Stimulated activated CD4-positive, alpha-beta T cell treated with anti-CD3 and anti-CD28 coated beads, Interleukin-4, amount 100 ng/mL, for 24 hours (primary cell): ENCODE results near the gene RSL24D1.
A peak's percentile ranks its signal among the peaks of the same experiment; 100 is the strongest.

Experiments used
- DNase-seq: peaks from one replicate; pipeline ENCODE4 v3.0.0-alpha.2; 2020

The RSL24D1 gene

DNA sequence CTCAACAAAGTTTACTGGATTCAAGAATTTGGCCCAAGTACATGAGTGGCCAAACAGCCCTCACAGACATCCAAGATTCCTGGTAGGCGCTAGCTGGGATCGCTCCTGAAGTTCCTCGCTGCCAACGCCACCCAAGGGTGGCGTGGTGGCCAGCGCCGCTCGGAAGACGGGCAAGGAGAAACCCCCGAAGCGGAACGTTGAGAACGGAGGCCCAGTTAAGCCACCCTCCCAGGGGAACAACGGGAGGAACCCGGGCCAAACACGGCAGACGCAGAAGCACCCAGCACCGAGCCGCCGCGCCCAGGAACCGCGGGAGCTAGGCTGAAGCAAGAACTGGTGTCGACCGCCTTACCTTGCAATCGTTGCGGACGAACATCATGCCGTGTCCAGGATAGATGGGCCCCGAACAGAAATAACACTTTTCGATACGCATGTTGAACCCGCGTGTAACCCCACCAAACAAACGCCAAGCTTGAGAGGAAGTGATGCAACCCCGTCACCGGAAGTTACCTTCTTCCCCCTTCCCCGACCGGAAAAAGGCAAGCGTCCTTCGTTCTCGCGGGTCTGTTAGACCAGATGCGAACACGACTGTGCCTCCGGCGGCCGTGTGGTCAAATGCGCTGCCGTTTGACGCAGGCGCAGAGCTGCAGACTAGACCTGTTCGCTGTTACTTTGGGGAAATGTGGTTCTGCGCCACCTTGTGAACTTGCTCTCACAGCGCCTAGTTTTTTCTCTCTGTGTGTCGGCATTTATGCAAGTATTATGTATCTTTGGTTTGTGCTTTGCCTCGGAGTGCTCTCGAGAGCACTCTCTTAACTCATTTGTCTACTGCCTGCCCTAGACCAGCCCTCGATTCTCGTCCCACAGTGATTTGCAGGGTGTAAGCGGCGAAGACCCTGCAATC is at the start of gene RSL24D1:
Gene RSL24D1 (minus strand): TSS at position 484 of the 904 bp plus-strand sequence. CDS start 51 bp downstream, at position 433.
- peak; percentile 97 for DNase-seq

DNA sequence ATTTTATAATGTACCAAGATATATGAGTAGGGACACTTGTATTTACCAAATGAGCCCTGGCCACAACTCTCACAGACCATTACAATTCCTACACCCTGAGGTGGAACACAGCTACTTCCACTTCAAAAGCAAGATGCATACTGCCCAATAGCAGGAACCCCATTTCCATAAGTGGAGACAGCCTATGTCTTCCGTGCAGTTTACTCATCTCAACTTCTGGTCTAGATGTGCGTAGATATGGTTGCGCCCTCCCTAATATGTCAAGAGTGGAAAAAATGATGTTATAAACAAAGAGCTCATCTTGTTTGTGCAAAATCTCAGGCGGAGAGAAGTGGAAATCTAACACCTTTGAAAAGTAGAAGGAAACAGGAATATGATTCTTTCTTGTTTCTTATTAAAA is 48.3 kb upstream of the RSL24D1 start:
- DNase-seq: peak; percentile 15

DNA sequence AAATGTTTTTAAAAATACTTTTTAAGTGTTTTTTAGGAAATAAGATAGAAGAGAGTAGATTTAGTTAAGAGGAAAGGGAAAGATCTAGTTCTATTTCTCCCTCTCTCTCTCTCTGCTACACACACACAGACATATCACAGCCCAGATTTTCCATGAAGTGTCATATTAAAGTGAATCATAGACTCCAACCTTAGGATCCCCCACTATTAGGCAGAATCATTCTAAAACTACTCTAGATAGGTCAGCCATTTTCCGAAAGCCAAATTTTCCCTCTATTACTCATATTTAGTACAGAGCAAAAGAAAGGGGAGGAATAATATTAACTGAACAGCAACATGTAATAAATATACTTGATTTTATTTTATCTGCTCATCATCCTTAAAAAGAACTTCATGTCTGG is 45.1 kb upstream of the RSL24D1 start:
- no peak for DNase-seq

GRCh38 chr15:55241186-55241585 is 44.4 kb upstream of the RSL24D1 start:
- DNase-seq: no peak

DNA sequence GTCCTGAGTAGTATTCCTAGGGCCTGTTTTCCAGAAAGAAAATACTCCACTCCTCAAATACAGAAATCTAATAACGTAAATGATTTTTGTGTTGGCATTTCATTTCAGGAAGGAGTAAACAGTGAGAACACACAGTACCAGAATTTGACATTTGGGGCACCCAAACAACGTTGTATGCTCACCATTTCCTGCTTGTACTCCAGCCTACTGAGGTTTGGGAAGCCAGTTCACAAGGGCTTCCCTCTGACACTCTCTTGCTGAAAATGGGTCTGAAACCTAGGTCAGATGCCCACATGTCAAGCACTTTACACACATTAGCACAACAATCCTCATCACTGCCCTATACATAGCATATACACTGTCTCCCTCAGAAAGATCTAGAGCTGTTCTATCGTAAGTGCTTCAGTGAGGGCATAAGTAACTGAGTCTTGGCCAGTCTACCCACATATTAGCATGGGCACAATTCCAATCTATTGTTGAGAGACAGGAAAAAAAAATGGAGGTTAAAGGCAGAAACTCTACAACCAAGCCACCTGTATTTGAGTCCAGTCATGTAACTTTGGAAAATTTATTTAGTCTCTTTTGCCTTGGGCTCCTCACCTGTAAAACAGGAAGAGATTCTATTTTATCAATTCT is 43.5 kb upstream of the RSL24D1 start:
- no peak for DNase-seq

GRCh38 chr15:55239440-55240124 is 42.8 kb upstream of the RSL24D1 start:
- no peak for DNase-seq

DNA sequence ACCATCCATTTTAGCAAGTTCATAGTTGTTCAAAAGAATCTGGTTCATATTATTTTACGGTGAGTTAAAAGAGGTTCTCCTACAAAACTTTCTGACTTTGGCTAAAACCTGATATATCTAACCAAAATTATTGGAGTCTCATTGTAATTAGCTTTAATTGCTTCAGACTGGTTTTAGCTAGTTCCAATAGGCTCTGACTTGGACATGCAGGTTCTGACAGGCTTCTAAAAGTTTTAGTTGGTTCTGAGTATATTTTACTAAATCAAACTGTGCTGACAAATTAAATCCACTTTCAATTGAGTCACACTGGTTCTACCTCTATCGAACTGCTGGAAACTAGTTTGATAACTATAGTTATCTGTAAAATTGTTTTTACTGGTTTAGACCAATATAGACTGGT is 42.1 kb upstream of the RSL24D1 start:
- no peak for DNase-seq

GRCh38 chr15:55237219-55238130 is 40.7 kb upstream of the RSL24D1 start:
- peak; percentile 33 for DNase-seq

- no peak for DNase-seq
Observed at GRCh38 chr15:55235546-55236036, 38.9 kb upstream of the RSL24D1 start.

DNA sequence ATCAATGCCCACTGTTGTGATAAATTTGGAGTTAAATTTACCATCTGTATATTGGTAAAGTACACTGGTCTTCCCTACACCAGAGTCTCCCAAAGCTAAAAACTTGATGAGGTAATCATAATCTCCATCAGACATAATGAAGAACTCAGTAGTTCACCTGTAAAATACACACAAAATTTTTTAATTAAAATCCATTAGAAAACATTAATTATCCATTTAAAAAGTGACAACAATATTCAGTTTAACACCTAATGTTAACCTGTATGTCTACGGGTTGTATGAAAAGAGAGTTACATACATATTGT is 38.0 kb upstream of the RSL24D1 start:
- DNase-seq: no peak

GRCh38 chr15:55234104-55234799 is 37.5 kb upstream of the RSL24D1 start:
- no peak for DNase-seq

- no peak for DNase-seq
Observed at GRCh38 chr15:55231455-55231854, 34.7 kb upstream of the RSL24D1 start.

- DNase-seq: no peak
Observed at GRCh38 chr15:55230953-55231352, 34.2 kb upstream of the RSL24D1 start.

DNA sequence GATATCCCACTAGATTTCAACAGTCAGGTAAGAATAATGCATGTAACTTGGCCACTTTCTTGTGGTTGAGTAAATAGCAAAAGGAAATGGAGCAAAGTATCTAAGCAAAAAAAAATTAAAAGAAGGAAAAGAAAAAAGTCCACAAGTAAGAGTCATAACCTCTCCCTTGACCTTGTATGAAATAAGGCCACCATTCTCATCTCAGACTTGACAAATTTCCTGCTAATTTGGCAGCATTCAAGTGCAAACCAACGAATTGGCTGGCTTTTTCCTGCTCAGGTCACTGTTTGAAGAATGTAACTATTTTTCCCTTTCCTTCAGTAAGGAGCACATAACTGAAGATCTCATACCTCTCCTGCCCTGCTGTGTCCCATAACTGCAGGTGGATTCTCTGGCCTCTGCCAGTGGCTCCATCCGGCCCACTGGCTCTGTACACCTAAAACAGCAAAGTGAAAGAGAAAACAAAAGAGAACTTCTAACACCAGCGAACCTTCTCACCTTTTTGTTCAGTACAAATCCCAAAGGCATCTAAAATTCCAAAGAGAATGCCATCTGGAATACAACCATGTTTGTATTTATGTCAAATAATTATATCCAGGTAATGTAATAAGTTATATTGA is 33.4 kb upstream of the RSL24D1 start:
- no peak for DNase-seq

GRCh38 chr15:55226127-55226526 is 29.4 kb upstream of the RSL24D1 start:
- DNase-seq: no peak

DNA sequence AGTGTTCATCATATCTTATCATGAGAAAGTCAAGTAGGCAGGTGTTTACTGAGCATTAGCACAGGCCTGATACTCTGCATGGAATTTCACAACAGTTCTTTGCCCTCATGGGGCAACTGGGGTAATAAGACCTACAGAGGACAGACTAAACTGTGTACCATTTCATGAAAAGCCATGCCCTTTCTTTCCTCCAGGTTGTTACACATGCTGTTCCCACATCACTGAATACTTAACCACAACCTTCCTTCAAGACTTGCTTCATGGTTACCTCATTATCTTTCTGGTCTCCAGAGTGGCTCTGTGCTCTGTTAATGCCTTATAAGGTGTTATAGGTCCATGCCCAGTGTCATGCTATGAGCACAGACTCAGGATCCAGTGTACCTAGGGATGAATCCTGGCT is 28.2 kb upstream of the RSL24D1 start:
- DNase-seq: no peak

- no peak for DNase-seq
Observed at GRCh38 chr15:55222588-55222987, 25.8 kb upstream of the RSL24D1 start.

DNA sequence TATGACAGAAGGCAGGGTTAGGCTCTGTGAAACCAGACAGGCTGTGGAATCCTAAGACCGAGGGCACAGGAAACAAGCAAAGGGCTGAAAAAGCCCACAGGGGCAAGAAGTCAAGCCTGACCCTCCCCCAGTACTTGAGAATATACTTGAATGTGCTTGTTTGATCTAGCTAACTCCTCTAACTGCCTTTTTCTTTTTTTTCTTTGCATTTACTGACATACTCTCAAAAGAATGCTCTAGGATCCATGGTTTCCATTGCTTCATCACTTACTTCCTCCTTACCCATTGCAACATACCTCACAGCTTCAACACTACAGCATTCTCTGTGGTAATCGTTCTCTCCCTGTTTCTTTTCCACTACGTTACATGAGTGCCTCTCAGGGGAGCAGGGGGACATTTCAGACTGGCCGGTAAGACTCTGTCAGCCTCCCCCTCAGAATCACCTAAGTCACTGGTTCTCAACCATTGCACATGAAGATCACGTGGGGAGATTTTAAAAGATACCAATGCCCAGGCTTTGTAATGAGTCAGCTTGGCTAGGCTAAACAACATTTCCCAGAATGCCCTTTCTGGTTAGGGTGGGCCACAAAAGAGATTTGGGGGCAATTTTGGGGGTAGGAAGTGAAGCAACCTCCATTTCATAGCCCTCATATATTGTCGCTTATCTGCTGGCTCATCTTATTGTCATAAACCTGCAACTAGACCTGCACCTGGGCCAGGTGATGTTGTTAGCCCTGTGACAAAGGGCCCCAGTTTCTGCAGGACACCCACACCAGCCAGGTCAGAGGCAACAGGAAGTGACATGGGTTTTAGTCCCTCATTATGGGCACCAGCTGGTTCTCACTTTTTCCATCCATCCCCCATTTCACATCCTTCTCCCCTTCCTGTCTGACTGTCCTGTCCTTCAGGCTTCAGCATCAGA is 24.6 kb upstream of the RSL24D1 start:
- DNase-seq: peak; percentile 23

- no peak for DNase-seq
Observed at GRCh38 chr15:55220606-55221005, 23.9 kb upstream of the RSL24D1 start.

DNA sequence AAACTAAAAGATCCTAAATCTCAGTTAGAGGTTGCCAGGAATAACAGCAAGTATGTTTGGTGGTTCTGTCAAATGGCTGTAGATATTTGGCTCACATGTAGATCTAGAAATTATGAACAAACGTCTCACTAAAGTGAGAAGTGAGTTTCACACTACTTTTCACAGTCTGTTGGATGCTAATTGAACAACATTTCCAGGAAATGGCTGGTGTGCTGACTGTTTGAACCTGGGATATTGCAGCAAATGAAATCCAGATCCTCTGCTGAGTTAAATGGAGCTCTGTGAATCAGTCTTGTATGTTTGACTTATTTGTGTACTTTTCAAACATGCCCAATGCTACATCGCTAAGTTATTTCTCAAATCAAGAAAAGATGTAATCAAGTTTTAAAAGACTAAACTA is 21.3 kb upstream of the RSL24D1 start:
- no peak for DNase-seq
